ENCODE data around the gene ZNF124. TPM values are rescaled to one million over a fixed set of nuclear protein-coding genes. Genes with fewer than 3 reads are reported as not detected.

Gene ZNF124
- total and polyA plus RNA-seq, 2 of the 8 experiments (the other 6 are each of a cell fraction or from before 2014, with no cell fraction given), result 4.6 to 39.9 TPM

Small RNA genes within 50 kb of the gene (microRNA-seq; reads per million reads assigned to microRNA genes)
- gene MIR3916 (ENCODE audit: borderline microRNAs expressed in 2 of 2, borderline number of aligned reads in 2 of 2, borderline replicate concordance in 1 of 2), result 0 reads per million in 2 experiments

Small RNA genes within 50 kb of the gene (small RNA-seq; reads per million reads assigned to genes)
- gene AL390728.3 (ENCODE audit: insufficient read depth) (not detected), gene RNA5SP82 (ENCODE audit: insufficient read depth) (not detected)

Other genes starting within 250 kb of the ZNF124 start
- 44.5 and 48.3 TPM in 2 replicates for gene AHCTF1, start 240.1 kb downstream of the ZNF124 start, total RNA-seq (2021; fragmentation: NEBNext Ultra II Directional; extraction: Animal tissue kit (Norgen Biotek cat#: 25700))
- 5.4 and 7.9 TPM in 2 replicates for gene AHCTF1, start 240.1 kb downstream of the ZNF124 start, polyA plus RNA-seq (2011; rRNA removed)
- gene ZNF695, start 164.0 kb downstream of the ZNF124 start, total RNA-seq (2021; fragmentation: NEBNext Ultra II Directional; extraction: Animal tissue kit (Norgen Biotek cat#: 25700)), result 25.6 and 27.0 TPM in 2 replicates
- gene ZNF695, start 164.0 kb downstream of the ZNF124 start, polyA plus RNA-seq (2011; rRNA removed), result 9.2 and 10.2 TPM in 2 replicates
- gene ZNF670, start 93.2 kb downstream of the ZNF124 start, total RNA-seq (2021; fragmentation: NEBNext Ultra II Directional; extraction: Animal tissue kit (Norgen Biotek cat#: 25700)), result 11.7 and 15.4 TPM in 2 replicates
- 1.5 and 2.8 TPM in 2 replicates for gene ZNF670, start 93.2 kb downstream of the ZNF124 start, polyA plus RNA-seq (2011; rRNA removed)
- gene ZNF669, start 67.7 kb downstream of the ZNF124 start, total RNA-seq (2021; fragmentation: NEBNext Ultra II Directional; extraction: Animal tissue kit (Norgen Biotek cat#: 25700)), result 19.6 and 20.3 TPM in 2 replicates
- gene ZNF669, start 67.7 kb downstream of the ZNF124 start, polyA plus RNA-seq (2011; rRNA removed), result 3.8 and 4.8 TPM in 2 replicates
- not detected in 2 replicates for gene VN1R5, start 84.1 kb upstream of the ZNF124 start, total RNA-seq (2021; fragmentation: NEBNext Ultra II Directional; extraction: Animal tissue kit (Norgen Biotek cat#: 25700))
- not detected in 2 replicates for gene VN1R5, start 84.1 kb upstream of the ZNF124 start, polyA plus RNA-seq (2011; rRNA removed)
- 64.2 and 71.4 TPM in 2 replicates for gene ZNF496, start 159.8 kb upstream of the ZNF124 start, total RNA-seq (2021; fragmentation: NEBNext Ultra II Directional; extraction: Animal tissue kit (Norgen Biotek cat#: 25700))
- gene ZNF496, start 159.8 kb upstream of the ZNF124 start, polyA plus RNA-seq (2011; rRNA removed), result 27.9 and 37.9 TPM in 2 replicates
- 0.19 and 0.23 TPM in 2 replicates for gene NLRP3, start 244.2 kb upstream of the ZNF124 start, total RNA-seq (2021; fragmentation: NEBNext Ultra II Directional; extraction: Animal tissue kit (Norgen Biotek cat#: 25700))
- gene NLRP3, start 244.2 kb upstream of the ZNF124 start, polyA plus RNA-seq (2011; rRNA removed), result 0.03 and 0.05 TPM in 2 replicates